SK-N-MC (cell line): ENCODE results near the gene MRPS12.

Experiments used
- EZH2 ChIP-seq: fragments of 200-600 bp; sonication (generic); IDR thresholded peaks from one replicate; pipeline ENCODE4 v1.6.1; 2017; ENCODE audit warnings: antibody characterized with exemption
- POLR2AphosphoS5 ChIP-seq: IDR thresholded peaks from 2 replicates; pipeline ENCODE4 v1.6.1; 2012; ENCODE audit warnings: mild to moderate bottlenecking, low read depth, low read length, borderline replicate concordance

DNA sequence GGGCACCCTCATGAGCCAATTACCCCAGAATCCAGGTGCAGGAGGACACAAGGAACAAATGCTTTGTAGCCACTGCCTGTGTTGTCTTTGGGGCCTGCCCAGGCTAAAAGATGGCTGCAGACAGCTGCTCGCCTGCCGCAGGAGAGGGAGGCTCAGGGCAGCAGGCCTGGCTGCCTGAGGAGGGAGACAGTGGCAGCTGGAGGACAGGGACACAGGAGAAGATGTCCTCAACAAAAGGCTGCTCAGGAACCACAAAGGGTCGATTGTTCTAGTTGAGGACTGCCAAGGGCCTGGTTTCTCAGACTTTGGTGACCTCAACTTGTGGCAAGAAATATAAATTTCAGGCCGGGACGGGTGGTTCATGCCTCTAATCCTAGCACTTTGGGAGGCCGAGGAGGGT, 39.0 kb upstream of the MRPS12 start:
- no peak for TF ChIP-seq POLR2AphosphoS5
- no peak for TF ChIP-seq EZH2
